Measurements from ENCODE around the gene MTLN.
"Not testable (repeated sequence)": the region's sequence is repeated elsewhere in the genome, so short reads cannot be mapped to it uniquely, and the experiment has no call there.

DNA sequence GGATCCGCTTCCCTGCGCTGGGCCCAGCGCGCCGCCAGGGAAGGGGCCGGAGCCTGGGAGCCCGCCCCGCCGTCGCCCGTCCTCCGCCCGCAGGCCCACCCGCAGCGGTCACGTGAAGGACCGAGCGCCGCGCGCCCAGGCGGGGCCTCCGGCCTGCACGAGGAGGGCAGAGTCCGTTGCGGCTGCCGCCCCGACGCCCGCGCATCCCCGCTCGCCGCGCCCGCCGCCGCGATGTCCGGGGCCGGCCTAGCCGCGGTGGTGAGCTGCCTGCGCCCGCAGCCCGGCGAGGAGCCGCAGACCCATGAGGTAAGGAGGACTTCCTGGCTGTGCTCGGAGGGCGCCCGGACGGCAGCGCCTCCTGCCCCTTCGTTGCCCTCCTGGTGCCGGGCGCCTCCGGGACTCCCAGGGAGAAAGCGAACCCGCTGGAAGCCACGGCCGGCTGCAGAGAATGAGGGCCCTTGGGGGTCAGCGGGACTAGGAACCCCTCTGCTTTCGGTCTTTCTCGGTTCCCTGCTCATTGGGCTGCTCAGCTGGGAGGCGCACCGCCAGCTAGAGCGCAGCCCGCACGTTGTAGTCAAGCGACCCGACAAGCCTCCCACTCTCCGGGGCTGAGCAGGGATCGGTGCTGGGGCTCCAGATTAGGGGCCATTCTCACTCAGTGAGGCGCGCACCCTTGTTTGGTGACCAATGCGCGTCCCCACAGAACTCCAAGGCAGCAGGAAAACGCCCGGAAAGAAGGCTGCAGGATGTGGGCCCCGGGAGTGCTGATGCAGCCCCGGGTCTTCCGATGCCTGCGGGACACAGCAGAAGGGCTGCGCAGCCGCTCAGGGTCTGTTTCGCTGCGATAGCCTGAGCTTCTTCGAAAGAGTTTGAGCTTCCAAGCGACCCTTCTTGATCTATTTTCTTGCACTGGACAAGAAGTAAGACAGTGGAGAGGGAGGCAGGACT is 33.4 kb upstream of the MTLN start:
- TF ChIP-seq SMYD3 (CRISPR knock-in tag; IDR thresholded peaks at IDR 0.05); HIVEP1 (CRISPR knock-in tag; IDR thresholded peaks at IDR 0.05); SOX13 (IDR thresholded peaks at IDR 0.05); SOX13 (CRISPR knock-in tag; conservative IDR thresholded peaks at IDR 0.05 in 1 of 2, IDR thresholded peaks at IDR 0.05 in 1 of 2); ZSCAN29 (CRISPR knock-in tag; conservative IDR thresholded peaks at IDR 0.05); CREM (IDR thresholded peaks at IDR 0.05); CREM (CRISPR knock-in tag; IDR thresholded peaks at IDR 0.05); TCF12 (IDR thresholded peaks at IDR 0.05); TCF12 (CRISPR knock-in tag; IDR thresholded peaks at IDR 0.05); ZNF335 (CRISPR knock-in tag; IDR thresholded peaks at IDR 0.05): not testable (repeated sequence)

Measured in HepG2 (cell line).